Measurements from ENCODE around the gene NR3C2. TPM values are rescaled to one million over a fixed set of nuclear protein-coding genes. Genes with fewer than 3 reads are reported as not detected.

Gene NR3C2
- total and polyA plus RNA-seq, 2 of the 4 experiments (the other 2 are of a cell fraction) = 1.1 to 2.3 TPM

- no peak overlapping the region for H2BK5ac ChIP-seq (ENCODE audit: low read depth, low read length, poor library complexity, severe bottlenecking)
- H3K79me1 ChIP-seq (ENCODE audit: low read depth in 1 of 2, low read length in 2 of 2) = no peaks in the 10 kb centered on the region
- POLR2A ChIA-PET (ENCODE audit: unreplicated experiment) = no interaction called here
- no peak overlapping the region for H2AK9ac ChIP-seq (replicated peaks; ENCODE audit: low read depth, low read length, poor library complexity)
- no peaks in the 10 kb centered on the region for H3K27me3 ChIP-seq (ENCODE audit: control insufficient read depth, insufficient read depth, low read length)
- H3K9me1 ChIP-seq (ENCODE audit: insufficient read depth, low read length) = no peaks in the 10 kb centered on the region
- H4K91ac ChIP-seq (ENCODE audit: insufficient read depth, low read depth, low read length) = no peak overlapping the region
- no peak overlapping the region for H3K4me3 ChIP-seq (ENCODE audit: insufficient read depth, low read depth, low read length)
- H3K18ac ChIP-seq (ENCODE audit: low read depth, low read length) = no peak overlapping the region
- no peak overlapping the region for H3K56ac ChIP-seq (ENCODE audit: extremely low read depth, insufficient read depth, low read length)
- H2BK15ac ChIP-seq (ENCODE audit: low read depth, low read length) = no peak overlapping the region
- no peak overlapping the region for H3K27ac ChIP-seq (ENCODE audit: insufficient read depth, low read length)
- H3K9me3 ChIP-seq (ENCODE audit: control insufficient read depth, insufficient read depth, low read length) = peaks cover 11% of the 10 kb centered on the region
- no peak overlapping the region for H2AFZ ChIP-seq (replicated peaks; ENCODE audit: low read length, poor library complexity)
- no peak overlapping the region for H2BK120ac ChIP-seq (ENCODE audit: low read depth, low read length)
- no peak overlapping the region for H3K23ac ChIP-seq (ENCODE audit: low read depth, low read length)
- CTCF ChIA-PET = no interaction called here
- in situ Hi-C loops (cut with MboI; ENCODE audit: low sequenced_read_pairs) (no loop called here), intact Hi-C loops (cut with micrococcal nuclease) (no loop called here), dilution Hi-C loops (cut with HindIII; ENCODE audit: low sequenced_read_pairs, unreplicated experiment) (no loop called here)
- WGBS, 2 experiments (ENCODE audit: extremely low coverage in 2 of 2, insufficient read length in 1 of 2) = 80% methylated on average over 1 of the region's 7 CpGs; no CpG with 5 or more reads in 1 of the 2 experiments
- H3K9ac ChIP-seq (ENCODE audit: low read depth, low read length) = no peak overlapping the region
- H4K5ac ChIP-seq (ENCODE audit: low read depth, low read length) = no peak overlapping the region
- ATAC-seq (ENCODE audit: low read depth) = no peak
- no peak for DNase-seq
- H3K14ac ChIP-seq (replicated peaks; ENCODE audit: low read depth, low read length) = no peak overlapping the region
- H3K4me1 ChIP-seq (ENCODE audit: control insufficient read depth, insufficient read depth, low read length) = peaks cover 2% of the 10 kb centered on the region; the same call in 1 of the 2 replicates
- H2BK20ac ChIP-seq (ENCODE audit: low read depth, low read length) = no peak overlapping the region
- no peak overlapping the region for H3K4ac ChIP-seq (ENCODE audit: low read depth, low read length)
- no peak overlapping the region for H2AK5ac ChIP-seq (ENCODE audit: low read depth, low read length)
- TF ChIP-seq ELK1 (IDR thresholded peaks at IDR 0.05; ENCODE audit: borderline replicate concordance, low read depth, low read length) (no peak), SMC3 (IDR thresholded peaks at IDR 0.05; ENCODE audit: low read depth, low read length) (no peak), CTCF (conservative IDR thresholded peaks at IDR 0.05; ENCODE audit: low read depth, low read length) (no peak), POLR2A (IDR thresholded peaks at IDR 0.05; ENCODE audit: low read depth, low read length) (no peak), FOS (IDR thresholded peaks at IDR 0.05; ENCODE audit: low read depth, low read length) (no peak), BHLHE40 (IDR thresholded peaks at IDR 0.05; ENCODE audit: low read depth, low read length) (no peak), RCOR1 (IDR thresholded peaks at IDR 0.05; ENCODE audit: insufficient replicate concordance, low read length) (no peak), MAFK (IDR thresholded peaks at IDR 0.05; ENCODE audit: low read depth, low read length) (no peak), MXI1 (IDR thresholded peaks at IDR 0.05; ENCODE audit: borderline replicate concordance, low read depth, low read length) (no peak), CHD1 (IDR thresholded peaks at IDR 0.05; ENCODE audit: low read depth, low read length) (no peak), CEBPB (IDR thresholded peaks at IDR 0.05; ENCODE audit: low read depth, low read length) (no peak), NFE2L2 (IDR thresholded peaks at IDR 0.05; ENCODE audit: low read depth, low read length) (no peak), USF2 (IDR thresholded peaks at IDR 0.05; ENCODE audit: low read depth, low read length) (no peak), RAD21 (IDR thresholded peaks at IDR 0.05; ENCODE audit: low read length) (no peak), MAZ (IDR thresholded peaks at IDR 0.05; ENCODE audit: borderline replicate concordance, low read depth, low read length) (no peak), RFX5 (IDR thresholded peaks at IDR 0.05; ENCODE audit: low read depth, low read length) (no peak)
- H3K4me2 ChIP-seq (ENCODE audit: low read depth, low read length) = no peak overlapping the region
- no TSS peak for BruUV-seq (replicated peaks)
- peaks cover 29% of the 10 kb centered on the region for H3K36me3 ChIP-seq (ENCODE audit: control insufficient read depth, insufficient read depth, low read length)
- no peaks in the 10 kb centered on the region for H4K20me1 ChIP-seq (ENCODE audit: insufficient read depth, low read length)
- H4K8ac ChIP-seq (ENCODE audit: low read depth in 2 of 2, low read length in 2 of 2) = no peak overlapping the region
These were observed 362.3 kb downstream of the NR3C2 start for GRCh38 chr4:148079961-148080360.

All from IMR-90 (cell line).